Ishikawa (cell line): ENCODE measurements around the gene ST6GALNAC1.

ENCODE experiments used
- CEBPB ChIP-seq: IDR thresholded peaks from 2 replicates; pipeline ENCODE4 v1.6.1; 2012
- EGR1 ChIP-seq: IDR thresholded peaks from 2 replicates; pipeline ENCODE4 v1.6.1; 2012
- EP300 ChIP-seq: IDR thresholded peaks from 2 replicates; pipeline ENCODE4 v1.6.1; 2012; ENCODE audit warnings: borderline replicate concordance
- MAX ChIP-seq: IDR thresholded peaks from 2 replicates; pipeline ENCODE4 v1.6.1; 2012
- REST ChIP-seq: IDR thresholded peaks from 2 replicates; pipeline ENCODE4 v1.6.1; 2012; ENCODE audit warnings: low read depth, mild to moderate bottlenecking
- TAF1 ChIP-seq: IDR thresholded peaks from 2 replicates; pipeline ENCODE4 v1.6.1; 2012; ENCODE audit warnings: low read depth, mild to moderate bottlenecking
- TCF12 ChIP-seq: IDR thresholded peaks from 2 replicates; pipeline ENCODE4 v1.6.1; 2012; ENCODE audit warnings: low read depth
- TEAD4 ChIP-seq: IDR thresholded peaks from 2 replicates; pipeline ENCODE4 v1.6.1; 2012
- USF1 ChIP-seq: IDR thresholded peaks from 2 replicates; pipeline ENCODE4 v1.6.1; 2012

GRCh38 chr17:76675648-76676047 lies 32.1 kb upstream of the ST6GALNAC1 start:
- TF ChIP-seq MAX (no peak), EGR1 (no peak), EP300 (no peak), REST (no peak), TCF12 (no peak), USF1 (no peak), TAF1 (no peak), CEBPB (no peak), TEAD4 (no peak)
